CD4-positive, alpha-beta T cell (primary cell): Measurements from ENCODE around the gene GPR148. TPM values are rescaled to one million over a fixed set of nuclear protein-coding genes. Genes with fewer than 3 reads are reported as not detected.

Experiments used
- ATAC-seq: fragments of 200-7000 bp; cut with Tn5 transposase; one replicate; pipeline ENCODE4 v1.10.0; 2022; ENCODE audit warnings: mild to moderate bottlenecking; ENCODE audit not compliant: poor library complexity
- CTCF ChIA-PET: fragments of 350-600 bp; sonication (Branson Sonifier 250); formaldehyde crosslinking; loops from one replicate; lab custom pipeline; 2021; ENCODE audit warnings: antibody characterized with exemption, inconsistent platforms; lab: Charles Lee
- POLR2A ChIA-PET: fragments of 350-600 bp; sonication (Branson Sonifier 250); formaldehyde crosslinking; loops from one replicate; lab custom pipeline; 2021; ENCODE audit warnings: antibody characterized with exemption, inconsistent platforms; lab: Charles Lee
- DNase-seq, 14 experiments: peaks; one replicate each; pipeline ENCODE4 v3.0.0-alpha.2; 2013 to 2020; ENCODE audit warnings: mixed read lengths in 2 of 14
- H3K27ac ChIP-seq, 2 donors: one replicate each; pipeline versions ENCODE4 v1.5.1 to v1.7.0; 2013; ENCODE audit warnings: low read length in 2 of 2, low read depth in 1 of 2, mild to moderate bottlenecking in 1 of 2
- H3K27me3 ChIP-seq, 2 experiments: 1 replicate in 1 of 2; 2 replicates in 1 of 2; pipeline versions ENCODE4 v1.6.1 to v1.7.0; 2013; ENCODE audit warnings: low read length in 2 of 2, control low read depth in 1 of 2, mild to moderate bottlenecking in 1 of 2, moderate library complexity in 1 of 2; ENCODE audit not compliant: insufficient read depth in 2 of 2, control insufficient read depth in 1 of 2
- H3K36me3 ChIP-seq: one replicate; pipeline ENCODE4 v1.6.1; 2013; ENCODE audit warnings: low read length, control low read depth; ENCODE audit not compliant: insufficient read depth
- H3K4me1 ChIP-seq: one replicate; pipeline ENCODE4 v1.6.1; 2013; ENCODE audit warnings: low read length, control low read depth; ENCODE audit not compliant: insufficient read depth
- H3K4me3 ChIP-seq: one replicate; pipeline ENCODE4 v1.5.1; 2013; ENCODE audit warnings: mild to moderate bottlenecking, low read length, moderate library complexity
- H3K9me3 ChIP-seq, 2 experiments: 1 replicate in 1 of 2; 2 replicates in 1 of 2; pipeline versions ENCODE4 v1.6.1 to v1.7.0; 2013; ENCODE audit warnings: low read length in 2 of 2, mild to moderate bottlenecking in 2 of 2, control low read depth in 1 of 2, moderate library complexity in 1 of 2; ENCODE audit not compliant: control insufficient read depth in 1 of 2, insufficient read depth in 1 of 2
- H3K27ac Mint-ChIP-seq: one replicate; pipeline ENCODE4 v1.8.0; 2020; ENCODE audit warnings: mixed read lengths
- H3K27me3 Mint-ChIP-seq: one replicate; pipeline ENCODE4 v1.8.0; 2021; ENCODE audit warnings: mixed read lengths
- H3K36me3 Mint-ChIP-seq: one replicate; pipeline ENCODE4 v1.8.0; 2021; ENCODE audit warnings: low read depth, mixed read lengths
- H3K4me1 Mint-ChIP-seq: one replicate; pipeline ENCODE4 v1.8.0; 2021; ENCODE audit warnings: low read depth, mixed read lengths
- H3K4me3 Mint-ChIP-seq: one replicate; pipeline ENCODE4 v1.8.0; 2020; ENCODE audit warnings: mild to moderate bottlenecking, mixed read lengths
- H3K9me3 Mint-ChIP-seq: one replicate; pipeline ENCODE4 v1.8.0; 2020; ENCODE audit warnings: mixed read lengths
- CTCF ChIP-seq: fragments of 200-600 bp; IDR thresholded peaks from one replicate; pipeline ENCODE4 v1.8.0; 2022; ENCODE audit warnings: antibody characterized with exemption, mild to moderate bottlenecking
- intact Hi-C, 2 experiments: fragments of 100-400 bp; cut with DNase I in 1 of 2; cut with micrococcal nuclease in 1 of 2; formaldehyde crosslinking; loops; one replicate each; pipeline versions ENCODE4 v1.15.1 to v1.9.0; 2023 to 2025; cut with DNase I, micrococcal nuclease
- total RNA-seq, 174 experiments: library from RNA in 2 of 174; stranded (reverse) in 2 of 174; gene quantifications; one replicate each; pipeline ENCODE4 v1.2.3 and lab custom pipeline; 2021 to 2026

GPR148 gene
- total RNA-seq, 2 experiments from 2014 or later = not detected

- TF ChIP-seq CTCF = no peak
- H3K36me3 ChIP-seq = no peaks in the 10 kb centered on the region
- H3K27ac ChIP-seq = no peak overlapping the region
- no peaks in the 10 kb centered on the region for H3K9me3 Mint-ChIP-seq
- DNase-seq (no peak), ATAC-seq (no peak)
- ChIA-PET CTCF (no interaction called here), POLR2A (no interaction called here)
- H3K4me1 Mint-ChIP-seq = no peaks in the 10 kb centered on the region
- intact Hi-C loops = no loop called here
- peaks cover 3% of the 10 kb centered on the region in 2 experiments for H3K27me3 ChIP-seq
- no peaks in the 10 kb centered on the region for H3K36me3 Mint-ChIP-seq
- H3K4me1 ChIP-seq = no peaks in the 10 kb centered on the region
- H3K27me3 Mint-ChIP-seq = peaks cover 36% of the 10 kb centered on the region
- no peak overlapping the region for H3K4me3 ChIP-seq
- H3K4me3 Mint-ChIP-seq = no peak overlapping the region
- H3K27ac Mint-ChIP-seq = no peak overlapping the region
- no peaks in the 10 kb centered on the region for H3K9me3 ChIP-seq
Measured at GRCh38 chr2:130765464-130765863, 36.6 kb downstream of the GPR148 start.

- Histone ChIP-seq H3K27ac (no peak overlapping the region), H3K27me3 (peaks cover 3% of the 10 kb centered on the region in 2 experiments), H3K36me3 (no peaks in the 10 kb centered on the region), H3K9me3 (no peaks in the 10 kb centered on the region), H3K4me3 (no peak overlapping the region), H3K4me1 (no peaks in the 10 kb centered on the region)
- Mint-ChIP-seq H3K9me3 (no peaks in the 10 kb centered on the region), H3K27ac (no peak overlapping the region), H3K36me3 (no peaks in the 10 kb centered on the region), H3K4me1 (no peaks in the 10 kb centered on the region), H3K27me3 (peaks cover 31% of the 10 kb centered on the region), H3K4me3 (no peak overlapping the region)
- CTCF ChIA-PET = no interaction called here
- DNase-seq (no peak), ATAC-seq (no peak)
- POLR2A ChIA-PET = no interaction called here
- no peak for TF ChIP-seq CTCF
- intact Hi-C loops = no loop called here
Measured at GRCh38 chr2:130766037-130766436, 37.2 kb downstream of the GPR148 start.

- H3K4me3 Mint-ChIP-seq = no peak overlapping the region
- Histone ChIP-seq H3K4me1 (no peaks in the 10 kb centered on the region), H3K36me3 (no peaks in the 10 kb centered on the region), H3K9me3 (no peaks in the 10 kb centered on the region), H3K27ac (no peak overlapping the region), H3K4me3 (no peak overlapping the region), H3K27me3 (peaks cover 3 to 6% of the 10 kb centered on the region in 2 experiments)
- no peak for ATAC-seq
- no peaks in the 10 kb centered on the region for H3K9me3 Mint-ChIP-seq
- no peaks in the 10 kb centered on the region for H3K36me3 Mint-ChIP-seq
- intact Hi-C loops = no loop called here
- TF ChIP-seq CTCF = no peak
- POLR2A ChIA-PET = no interaction called here
- no peaks in the 10 kb centered on the region for H3K4me1 Mint-ChIP-seq
- CTCF ChIA-PET = no interaction called here
- DNase-seq = no peak
- no peak overlapping the region for H3K27ac Mint-ChIP-seq
- H3K27me3 Mint-ChIP-seq = peaks cover 22% of the 10 kb centered on the region
Measured at GRCh38 chr2:130766711-130767407, 38.0 kb downstream of the GPR148 start.
